Testis (tissue), 3 donors: ENCODE results near the gene CDH5. TPM values are rescaled to one million over a fixed set of nuclear protein-coding genes. Genes with fewer than 3 reads are reported as not detected.

Experiments
- DNase-seq: peaks from one replicate; pipeline ENCODE4 v3.0.0-alpha.2; 2019
- H3K27ac ChIP-seq, 2 donors: fragments of 200-600 bp; sonication (generic); one replicate each; pipeline ENCODE4 v1.5.1; 2019
- H3K27me3 ChIP-seq: fragments of 200-600 bp; sonication (generic); one replicate; pipeline ENCODE4 v1.5.1; 2019
- H3K36me3 ChIP-seq: fragments of 200-600 bp; sonication (generic); one replicate; pipeline ENCODE4 v1.5.1; 2017; ENCODE audit warnings: low read depth; ENCODE audit errors: missing control alignments
- H3K4me1 ChIP-seq: fragments of 200-600 bp; sonication (generic); one replicate; pipeline ENCODE4 v1.5.1; 2019
- H3K4me3 ChIP-seq, 2 donors: fragments of 200-600 bp; sonication (generic); one replicate each; pipeline ENCODE4 v1.5.1; 2017 to 2019
- H3K9me3 ChIP-seq: fragments of 200-600 bp; sonication (generic); one replicate; pipeline ENCODE4 v1.5.1; 2017
- CTCF ChIP-seq, 3 experiments: fragments of 450-650 bp in 2 of 3; fragments of 200-600 bp in 1 of 3; sonication (generic) in 1 of 3; IDR thresholded peaks; one replicate each; pipeline ENCODE4 v1.5.1; 2016 to 2019; ENCODE audit warnings: antibody characterized with exemption in 3 of 3, mild to moderate bottlenecking in 2 of 3, moderate library complexity in 1 of 3
- POLR2A ChIP-seq: fragments of 450-650 bp; IDR thresholded peaks from one replicate; pipeline ENCODE4 v1.6.1; 2017; ENCODE audit warnings: antibody characterized with exemption, mild to moderate bottlenecking, moderate library complexity
- WGBS, 2 donors: methylation state at CpG; one replicate each; pipeline ENCODE4 v1.1.5; 2018; 5-methylcytosine and 5-hydroxymethylcytosine counted together
- intact Hi-C: fragments of 100-400 bp; cut with DNase I; formaldehyde crosslinking; loops from one replicate; pipeline ENCODE4 v1.15.1; 2023; ENCODE audit warnings: low total_unique reads
- polyA plus RNA-seq: library from polyadenylated mRNA; stranded (reverse); fragments of 350-450 nt; fragmentation: Illumina TruSeq; extraction: RNeasy Lipid Tissue Mini Kit (QIAGEN cat#74804); gene quantifications from one replicate; pipeline ENCODE4 v1.2.3, GENCODE V29; 2014; ENCODE audit warnings: low read depth, low replicate concordance; ENCODE audit not compliant: insufficient read depth
- total RNA-seq, 2 donors: library from RNA; depleted of rRNA; stranded (reverse); fragments of >200 nt; gene quantifications; one replicate each; pipeline ENCODE4 v1.2.3, GENCODE V29; 2016

Gene CDH5
- total and polyA plus RNA-seq, 3 donors from 2014 or later: 22.1 to 40.6 (median 23.8) TPM

- H3K4me1 ChIP-seq: peaks cover 5% of the 10 kb centered on the region
- TF ChIP-seq CTCF (IDR thresholded peaks at IDR 0.05): no peak
- no peak for TF ChIP-seq POLR2A
- H3K36me3 ChIP-seq: no peaks in the 10 kb centered on the region
- no peak overlapping the region for H3K4me3 ChIP-seq
- H3K9me3 ChIP-seq: no peaks in the 10 kb centered on the region
- DNase-seq: no peak
- no peaks in the 10 kb centered on the region for H3K27me3 ChIP-seq
- WGBS, 2 donors: 43 to 52% methylated on average over 10 to 11 of the region's 11 CpGs
- H3K27ac ChIP-seq: no peak overlapping the region
- intact Hi-C loops: no loop called here
Observed at GRCh38 chr16:66428682-66429251, 62.3 kb downstream of the CDH5 start.

- Histone ChIP-seq H3K27me3 (no peaks in the 10 kb centered on the region), H3K36me3 (no peaks in the 10 kb centered on the region), H3K4me3 (no peak overlapping the region), H3K4me1 (peaks cover 5% of the 10 kb centered on the region), H3K27ac (no peak overlapping the region), H3K9me3 (no peaks in the 10 kb centered on the region)
- TF ChIP-seq POLR2A (no peak), CTCF (IDR thresholded peaks at IDR 0.05) (no peak)
- WGBS, 2 donors: 62 to 64% methylated on average over 9 of the region's 9 CpGs
- intact Hi-C loops: no loop called here
- no peak for DNase-seq
Observed at GRCh38 chr16:66429290-66429962, 62.9 kb downstream of the CDH5 start.

GRCh38 chr16:66430214-66430613 lies 63.7 kb downstream of the CDH5 start:
- intact Hi-C loops: no loop called here
- peaks cover 5% of the 10 kb centered on the region for H3K4me1 ChIP-seq
- no peak for DNase-seq
- 77 to 79% methylated on average over 3 of the region's 3 CpGs for WGBS, 2 donors
- H3K27me3 ChIP-seq: no peaks in the 10 kb centered on the region
- no peak overlapping the region for H3K27ac ChIP-seq
- H3K36me3 ChIP-seq: no peaks in the 10 kb centered on the region
- H3K9me3 ChIP-seq: no peaks in the 10 kb centered on the region
- H3K4me3 ChIP-seq: no peak overlapping the region
- TF ChIP-seq POLR2A (no peak), CTCF (IDR thresholded peaks at IDR 0.05) (no peak)

- intact Hi-C loops: no loop called here
- H3K9me3 ChIP-seq: no peaks in the 10 kb centered on the region
- TF ChIP-seq POLR2A (no peak), CTCF (IDR thresholded peaks at IDR 0.05) (no peak)
- no peak overlapping the region for H3K27ac ChIP-seq
- no peak for DNase-seq
- no peaks in the 10 kb centered on the region for H3K36me3 ChIP-seq
- WGBS, 2 donors: 92 to 93% methylated on average over 8 of the region's 8 CpGs
- H3K4me3 ChIP-seq: no peak overlapping the region
- no peaks in the 10 kb centered on the region for H3K27me3 ChIP-seq
- no peaks in the 10 kb centered on the region for H3K4me1 ChIP-seq
Observed at GRCh38 chr16:66431760-66432159, 65.3 kb downstream of the CDH5 start.

- Histone ChIP-seq H3K27me3 (no peaks in the 10 kb centered on the region), H3K4me1 (no peaks in the 10 kb centered on the region), H3K27ac (no peak overlapping the region), H3K36me3 (no peaks in the 10 kb centered on the region), H3K9me3 (no peaks in the 10 kb centered on the region), H3K4me3 (no peak overlapping the region)
- TF ChIP-seq POLR2A (no peak), CTCF (IDR thresholded peaks at IDR 0.05) (no peak)
- no peak for DNase-seq
- intact Hi-C loops: no loop called here
- 94 to 100% methylated on average over 5 of the region's 5 CpGs for WGBS, 2 donors
Observed at GRCh38 chr16:66432429-66432828, 65.9 kb downstream of the CDH5 start.
